IPS-NIHi11 (cell line): ENCODE data around the gene PRSS12.
"Not testable (repeated sequence)": the region's sequence is repeated elsewhere in the genome, so short reads cannot be mapped to it uniquely, and the experiment has no call there.

ENCODE experiments used
- DNase-seq: peaks from one replicate; pipeline ENCODE4 v3.0.0; 2012; ENCODE audit warnings: mixed read lengths, low spot score

PRSS12 gene, protein sequence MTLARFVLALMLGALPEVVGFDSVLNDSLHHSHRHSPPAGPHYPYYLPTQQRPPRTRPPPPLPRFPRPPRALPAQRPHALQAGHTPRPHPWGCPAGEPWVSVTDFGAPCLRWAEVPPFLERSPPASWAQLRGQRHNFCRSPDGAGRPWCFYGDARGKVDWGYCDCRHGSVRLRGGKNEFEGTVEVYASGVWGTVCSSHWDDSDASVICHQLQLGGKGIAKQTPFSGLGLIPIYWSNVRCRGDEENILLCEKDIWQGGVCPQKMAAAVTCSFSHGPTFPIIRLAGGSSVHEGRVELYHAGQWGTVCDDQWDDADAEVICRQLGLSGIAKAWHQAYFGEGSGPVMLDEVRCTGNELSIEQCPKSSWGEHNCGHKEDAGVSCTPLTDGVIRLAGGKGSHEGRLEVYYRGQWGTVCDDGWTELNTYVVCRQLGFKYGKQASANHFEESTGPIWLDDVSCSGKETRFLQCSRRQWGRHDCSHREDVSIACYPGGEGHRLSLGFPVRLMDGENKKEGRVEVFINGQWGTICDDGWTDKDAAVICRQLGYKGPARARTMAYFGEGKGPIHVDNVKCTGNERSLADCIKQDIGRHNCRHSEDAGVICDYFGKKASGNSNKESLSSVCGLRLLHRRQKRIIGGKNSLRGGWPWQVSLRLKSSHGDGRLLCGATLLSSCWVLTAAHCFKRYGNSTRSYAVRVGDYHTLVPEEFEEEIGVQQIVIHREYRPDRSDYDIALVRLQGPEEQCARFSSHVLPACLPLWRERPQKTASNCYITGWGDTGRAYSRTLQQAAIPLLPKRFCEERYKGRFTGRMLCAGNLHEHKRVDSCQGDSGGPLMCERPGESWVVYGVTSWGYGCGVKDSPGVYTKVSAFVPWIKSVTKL

DNA sequence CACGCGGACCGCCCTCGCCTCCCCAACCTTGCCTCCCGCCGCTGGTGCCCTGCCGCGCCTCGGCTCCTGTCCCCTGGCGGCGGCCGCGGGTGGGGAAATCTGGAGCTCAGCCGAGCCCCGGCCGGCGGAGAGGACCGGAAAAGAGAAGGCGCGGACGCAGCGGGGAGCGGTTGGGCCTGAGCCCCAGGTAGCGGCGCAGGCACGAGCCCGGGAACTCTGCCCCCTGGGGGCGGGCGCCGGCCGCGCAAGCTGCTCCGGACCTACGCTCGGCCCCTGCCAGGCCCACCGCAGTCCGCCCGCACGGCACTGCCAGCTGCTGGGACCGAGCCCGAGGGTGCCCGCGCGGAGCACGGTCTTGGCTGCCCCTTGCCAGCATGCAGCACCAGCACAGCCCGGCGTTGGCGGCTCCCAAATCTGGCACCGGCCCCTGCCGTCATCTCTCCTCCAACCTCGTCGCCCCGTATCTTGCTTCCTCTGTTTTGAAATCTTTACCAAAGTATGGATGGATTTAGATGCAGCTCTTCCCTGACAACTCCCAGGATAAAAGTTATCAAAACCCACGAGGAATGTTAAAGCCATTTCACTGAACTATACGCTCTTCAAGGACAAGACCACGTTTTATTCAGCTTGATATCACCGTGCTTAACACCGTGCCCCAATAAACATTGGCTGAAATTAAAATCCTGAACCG lies at the start of gene PRSS12:
Gene PRSS12, minus strand, starts transcription at position 161 of the 691 bp plus-strand sequence. CDS start 283 bp downstream, outside the sequence.
- peak; percentile 89 for DNase-seq

DNA sequence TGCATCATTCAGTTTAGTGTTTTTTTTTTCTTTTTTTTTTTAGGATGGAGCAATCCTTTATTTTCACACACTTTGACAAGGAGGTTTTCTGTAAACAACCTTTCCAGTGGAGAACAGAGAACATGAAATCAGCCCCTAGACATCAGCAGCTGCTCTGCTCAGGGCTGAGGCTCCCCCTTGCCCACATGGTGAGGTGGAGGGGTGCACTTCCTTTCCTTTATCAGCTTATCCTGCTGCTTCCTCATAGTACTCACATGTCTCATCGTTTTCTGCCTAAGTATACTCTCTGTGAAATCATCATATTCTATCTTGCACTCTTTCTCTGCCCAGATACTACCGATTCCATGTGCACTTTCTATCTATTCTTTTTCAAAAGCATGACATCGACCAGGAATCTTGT lies 47.6 kb upstream of the PRSS12 start:
- no peak for DNase-seq

DNA sequence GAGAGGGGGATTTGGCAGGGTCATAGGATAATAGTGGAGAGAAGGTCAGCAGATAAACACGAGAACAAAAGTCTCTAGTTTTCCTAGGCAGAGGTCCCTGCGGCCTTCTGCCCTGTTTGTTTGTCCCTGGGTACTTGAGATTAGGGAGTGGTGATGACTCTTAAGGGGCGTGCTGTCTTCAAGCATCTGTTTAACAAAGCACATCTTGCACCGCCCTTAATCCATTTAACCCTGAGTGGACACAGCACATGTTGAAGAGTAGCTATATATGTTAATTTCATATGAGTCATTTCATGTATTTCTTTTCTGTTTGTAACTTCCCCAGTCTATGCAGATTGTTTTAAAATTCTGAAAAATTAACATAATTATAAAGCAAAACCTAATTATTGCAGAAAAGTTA lies 47.1 kb upstream of the PRSS12 start:
- DNase-seq: peak; percentile 17

DNA sequence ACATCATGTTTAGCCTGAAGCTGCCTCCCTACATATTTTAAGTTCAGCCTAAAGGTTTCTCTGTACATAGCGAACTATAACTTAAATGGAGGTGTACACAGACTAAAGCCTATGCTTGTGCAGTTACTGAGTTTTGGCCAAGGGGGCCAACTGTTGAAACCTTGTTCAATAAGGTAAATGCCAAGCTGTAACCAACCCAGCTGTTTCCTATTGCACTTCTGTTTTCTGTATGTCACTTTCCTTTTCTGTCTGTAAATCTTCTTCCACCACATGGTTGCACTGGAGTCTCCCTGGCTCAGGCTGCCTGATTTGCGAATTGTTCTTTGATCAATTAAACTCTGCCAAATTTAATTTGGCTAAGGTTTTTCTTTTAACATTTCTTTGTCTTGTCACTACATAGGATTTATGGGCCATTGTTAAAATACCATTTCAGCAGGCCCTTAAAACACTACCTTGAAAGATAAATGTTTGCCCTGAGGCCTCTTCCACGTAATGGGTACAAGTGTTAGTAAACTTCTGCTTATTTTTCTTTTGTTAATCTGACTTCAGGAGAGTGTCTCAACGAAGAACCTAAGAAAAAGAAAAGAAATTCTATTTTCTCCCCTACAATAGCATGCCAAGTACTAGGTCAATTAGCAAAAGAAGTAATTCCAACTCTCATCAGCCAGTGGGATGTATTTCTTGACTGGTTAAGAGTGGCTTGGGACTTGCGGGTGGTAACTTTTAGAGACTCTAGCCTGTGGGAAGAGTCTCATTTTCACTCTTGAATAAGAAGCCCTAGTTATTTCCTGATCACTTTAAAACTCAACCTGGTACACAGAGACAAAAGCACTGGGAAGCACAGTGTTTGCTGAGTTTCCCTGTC lies 45.7 kb upstream of the PRSS12 start:
- DNase-seq: no peak

DNA sequence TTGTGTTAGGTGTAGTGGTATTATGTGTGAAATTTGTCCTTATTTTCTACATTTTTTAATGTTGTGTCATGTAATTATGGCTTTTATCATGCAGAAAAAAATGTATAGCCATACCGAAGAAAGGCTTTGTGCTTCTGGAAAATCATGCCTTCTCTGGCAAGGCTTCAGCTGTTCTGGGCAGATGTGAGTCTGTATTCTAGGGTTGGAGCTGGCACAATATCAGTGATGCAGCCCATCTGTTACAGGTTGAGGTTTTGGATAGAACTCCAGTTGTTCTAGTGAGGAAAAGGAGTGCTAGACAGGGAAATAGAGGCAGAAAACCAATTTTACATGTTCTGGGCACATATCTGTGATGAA lies 44.8 kb upstream of the PRSS12 start:
- no peak for DNase-seq

DNA sequence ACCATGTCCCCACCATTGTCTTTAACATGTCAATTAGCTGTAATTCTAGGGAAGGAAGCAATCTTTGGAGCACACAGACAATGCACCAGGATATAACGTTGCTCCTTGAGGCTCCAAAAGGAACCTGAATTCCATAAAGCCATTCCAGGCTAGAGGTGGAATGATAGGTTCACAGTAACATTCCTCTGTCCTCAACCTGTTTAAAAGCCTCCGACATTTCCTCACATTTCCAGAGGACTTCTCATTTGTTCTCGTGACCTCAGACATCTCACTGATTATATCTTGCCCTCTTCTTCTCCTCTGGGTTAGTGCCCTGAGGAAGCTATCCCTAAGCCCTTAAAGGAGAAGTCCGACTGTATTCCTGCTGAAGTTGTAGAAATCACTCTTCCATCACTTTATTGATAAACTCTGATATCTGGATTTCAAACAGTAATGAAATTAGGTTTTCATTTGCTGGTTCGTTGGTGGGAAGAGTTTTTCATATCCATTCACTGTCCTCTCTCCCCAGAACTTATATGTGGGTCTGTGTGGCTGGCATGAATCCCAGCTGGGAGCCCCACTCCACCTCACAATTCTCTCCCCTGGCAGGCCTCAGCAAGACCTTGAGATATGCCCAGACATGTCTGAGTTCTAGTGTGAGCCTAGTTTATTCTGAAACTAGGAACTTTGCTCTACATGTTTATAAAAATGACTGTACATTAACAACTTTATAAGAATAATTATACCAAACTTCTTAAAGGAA lies 44.2 kb upstream of the PRSS12 start:
- no peak for DNase-seq

DNA sequence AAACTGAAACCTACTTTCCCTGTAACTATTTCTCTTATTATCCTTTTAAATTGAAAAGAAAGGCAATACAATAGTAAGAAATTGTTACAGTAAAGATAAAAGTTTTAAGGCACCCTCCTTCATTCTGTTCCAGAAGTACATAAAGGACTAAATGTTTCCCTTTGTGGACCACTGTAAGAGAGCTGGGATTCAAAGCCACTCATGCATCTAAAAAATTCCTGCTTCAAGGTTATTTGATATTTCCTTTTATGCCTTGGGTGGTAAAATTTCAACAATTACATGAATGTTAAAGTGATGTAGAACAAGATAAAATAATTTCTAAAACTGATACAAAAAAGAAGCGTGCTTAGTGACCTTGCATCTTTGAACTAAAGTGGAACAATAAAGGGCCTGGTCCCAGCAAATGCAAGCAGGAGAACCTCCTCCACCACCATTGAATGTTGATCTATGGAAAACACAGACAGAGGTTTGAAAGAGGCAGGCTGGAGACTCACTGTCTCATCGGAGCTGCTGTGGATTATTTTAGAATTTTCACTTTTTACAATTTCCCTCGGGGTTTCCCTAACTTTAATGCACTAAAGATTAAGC lies 42.3 kb upstream of the PRSS12 start:
- no peak for DNase-seq

DNA sequence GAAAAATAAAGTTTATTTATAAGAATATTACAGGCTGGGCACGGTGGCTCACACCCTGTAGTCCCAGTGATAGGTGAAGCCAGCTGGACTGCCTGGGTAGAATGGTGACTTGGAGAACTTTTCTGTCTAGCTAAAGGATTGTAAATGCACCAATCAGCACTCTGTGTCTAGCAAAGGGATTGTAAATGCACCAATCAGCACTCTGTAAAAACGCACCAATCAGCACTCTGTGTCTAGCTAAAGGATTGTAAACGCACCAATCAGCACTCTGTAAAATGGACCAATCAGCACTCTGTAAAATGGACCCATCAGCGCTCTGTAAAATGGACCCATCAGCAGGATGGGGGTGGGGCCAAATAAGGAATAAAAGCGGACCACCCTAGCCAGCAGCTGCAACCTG lies 39.7 kb upstream of the PRSS12 start:
- DNase-seq: not testable (repeated sequence)

DNA sequence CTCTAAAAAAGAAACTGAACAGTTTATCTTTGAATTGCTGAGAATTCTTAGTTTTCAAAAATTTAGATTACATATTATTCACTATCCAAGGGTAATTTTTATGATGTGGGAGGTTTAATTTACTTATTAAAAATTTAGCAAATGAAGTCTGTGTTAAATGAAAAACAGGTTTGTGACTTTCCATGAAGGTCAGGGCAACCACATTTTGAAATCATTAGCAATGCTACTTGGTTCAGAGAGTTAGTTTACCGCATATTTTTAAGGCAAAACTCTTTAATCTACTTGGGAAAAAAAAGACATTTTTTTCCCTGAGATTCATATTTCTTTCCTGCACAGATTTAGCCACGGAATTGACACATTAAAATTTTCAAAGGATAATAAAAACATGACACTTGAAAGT lies 37.3 kb upstream of the PRSS12 start:
- no peak for DNase-seq

DNA sequence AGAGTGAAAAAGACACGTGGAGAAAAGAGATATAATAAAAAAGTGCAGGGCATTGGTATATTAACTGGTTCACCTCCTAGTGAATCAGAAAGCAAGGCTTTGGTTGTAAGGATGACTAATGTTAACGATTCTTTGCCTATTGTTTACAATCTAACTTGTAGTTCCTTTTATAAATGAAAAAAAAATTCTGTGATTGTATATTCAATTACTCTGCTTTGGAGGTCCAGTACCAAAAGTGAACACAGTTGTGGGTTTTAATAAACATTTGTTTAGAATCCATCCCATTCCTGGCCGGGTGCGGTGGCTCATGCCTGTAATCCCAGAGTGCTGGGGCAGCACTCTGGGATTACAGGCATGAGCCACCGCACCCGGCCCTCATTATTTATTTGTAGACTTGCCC lies 36.9 kb upstream of the PRSS12 start:
- no peak for DNase-seq

DNA sequence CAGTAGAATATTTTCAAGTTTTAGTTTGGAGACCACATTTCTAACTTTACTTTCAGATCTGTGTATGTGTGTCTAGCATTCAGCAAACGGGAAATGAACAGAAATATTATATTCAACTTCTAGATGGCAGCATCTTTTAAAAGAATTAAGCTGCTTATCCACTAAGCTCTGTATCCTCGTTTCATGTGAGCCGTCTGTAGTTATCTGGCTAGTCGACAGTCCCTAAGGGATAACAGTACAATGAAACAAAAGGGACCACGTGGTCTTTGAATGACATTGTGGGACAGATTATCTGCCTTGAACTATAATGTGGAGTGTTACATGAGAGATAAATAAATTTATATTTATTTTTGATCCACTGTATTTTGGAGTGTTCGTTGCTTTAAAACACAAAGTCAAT lies 35.8 kb upstream of the PRSS12 start:
- DNase-seq: no peak

DNA sequence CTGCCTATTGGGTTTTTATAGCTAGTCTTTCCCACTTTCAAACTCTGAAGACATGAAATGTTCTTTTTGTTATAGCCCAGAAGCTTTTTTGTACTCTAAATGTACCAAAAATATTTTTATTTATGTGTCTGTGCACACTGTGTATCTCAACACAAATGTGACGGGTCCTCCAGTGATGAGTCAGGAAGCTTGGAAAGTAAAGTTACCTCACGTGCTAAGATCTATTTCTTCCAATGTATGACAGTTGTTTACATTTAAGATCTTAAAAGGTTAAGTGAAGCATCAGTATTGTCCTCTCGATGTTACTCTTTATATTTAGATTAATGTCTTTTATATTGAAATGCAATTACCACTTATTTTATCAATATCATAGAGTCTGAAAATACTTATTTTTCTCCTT lies 29.1 kb upstream of the PRSS12 start:
- DNase-seq: no peak

DNA sequence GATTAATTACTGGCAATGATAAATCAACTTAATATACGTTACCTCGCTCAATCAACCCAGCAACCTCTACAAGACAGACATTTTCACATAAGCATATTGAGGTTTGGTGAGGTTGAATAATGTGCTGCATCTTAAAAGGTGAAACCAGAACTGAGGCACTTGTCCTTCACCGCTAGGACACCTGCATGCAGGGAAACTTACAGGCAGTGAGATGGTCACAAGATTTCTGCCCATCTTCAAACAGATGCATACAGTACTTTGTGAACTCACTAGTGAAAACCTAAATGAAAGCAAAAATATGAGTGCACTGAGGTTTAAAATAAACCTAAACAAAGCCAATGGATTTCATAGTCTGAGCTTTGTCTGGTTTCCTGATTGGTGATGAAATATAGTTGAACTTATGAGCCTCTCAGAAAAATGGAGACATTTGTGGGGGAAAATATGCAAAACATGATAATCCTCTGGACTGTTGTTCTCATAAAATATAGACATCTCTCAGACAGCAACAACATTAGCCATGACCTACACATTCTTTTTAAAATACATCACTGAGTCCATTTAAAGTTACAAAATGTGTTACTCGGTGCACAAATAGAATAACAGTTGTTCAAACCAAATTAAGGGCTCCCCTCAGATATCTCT lies 20.9 kb upstream of the PRSS12 start:
- DNase-seq: no peak

DNA sequence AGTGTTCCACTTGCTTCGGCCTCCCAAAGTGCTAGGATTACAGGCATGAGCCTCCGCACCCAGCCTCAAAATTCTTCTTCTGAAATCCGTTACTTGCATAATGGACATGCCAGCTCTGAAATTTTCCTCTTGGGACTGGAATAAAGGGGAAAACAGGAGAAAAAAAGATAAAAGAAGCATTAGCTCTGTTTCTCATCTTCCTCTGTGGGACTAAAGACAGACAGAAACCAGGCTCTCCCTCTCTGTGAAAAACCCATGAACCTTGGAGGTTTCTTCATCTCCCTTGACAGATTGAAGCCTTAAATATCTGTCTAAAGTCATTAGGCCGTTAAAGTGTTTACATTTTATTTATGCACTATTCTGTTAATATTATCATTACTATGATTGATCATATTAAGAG lies 19.4 kb upstream of the PRSS12 start:
- no peak for DNase-seq

DNA sequence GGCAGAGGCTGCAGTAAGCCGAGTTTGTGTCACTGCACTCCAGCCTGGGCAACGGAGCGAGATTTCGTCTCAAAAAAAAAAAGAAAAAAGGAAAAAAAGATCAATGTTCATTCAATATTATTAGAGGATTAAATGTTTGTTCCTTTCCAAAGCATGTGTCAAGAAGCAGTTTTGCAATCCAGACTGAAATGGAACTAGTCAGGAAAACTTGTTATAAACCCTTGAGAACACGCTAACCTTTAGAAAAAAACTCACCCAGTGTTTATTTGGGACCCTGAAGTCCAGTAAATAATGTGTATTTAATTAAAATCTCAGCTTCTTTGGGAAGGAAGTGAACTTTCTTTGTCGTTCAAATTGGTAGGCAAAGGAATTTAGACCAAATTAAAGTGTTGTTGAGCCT lies 16.4 kb upstream of the PRSS12 start:
- DNase-seq: no peak

DNA sequence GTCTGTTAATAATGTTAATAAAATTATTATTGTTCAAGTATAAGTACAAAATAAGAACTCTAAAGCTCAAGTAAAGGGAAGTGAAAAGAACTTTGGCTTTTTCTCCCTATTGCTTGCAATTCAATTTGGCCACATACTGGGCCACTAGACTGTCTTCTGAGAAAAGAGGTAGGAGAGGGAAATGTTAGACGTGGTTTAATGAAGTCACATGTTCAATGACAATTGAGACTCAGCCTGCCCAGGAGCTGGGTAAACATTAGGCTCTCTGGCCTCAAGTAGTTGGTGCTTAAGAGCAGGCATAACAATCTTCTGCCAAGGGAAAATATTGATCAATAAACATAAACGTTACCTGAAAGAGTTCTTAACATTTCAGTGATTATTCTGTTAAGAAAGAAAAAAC lies 15.1 kb upstream of the PRSS12 start:
- no peak for DNase-seq

DNA sequence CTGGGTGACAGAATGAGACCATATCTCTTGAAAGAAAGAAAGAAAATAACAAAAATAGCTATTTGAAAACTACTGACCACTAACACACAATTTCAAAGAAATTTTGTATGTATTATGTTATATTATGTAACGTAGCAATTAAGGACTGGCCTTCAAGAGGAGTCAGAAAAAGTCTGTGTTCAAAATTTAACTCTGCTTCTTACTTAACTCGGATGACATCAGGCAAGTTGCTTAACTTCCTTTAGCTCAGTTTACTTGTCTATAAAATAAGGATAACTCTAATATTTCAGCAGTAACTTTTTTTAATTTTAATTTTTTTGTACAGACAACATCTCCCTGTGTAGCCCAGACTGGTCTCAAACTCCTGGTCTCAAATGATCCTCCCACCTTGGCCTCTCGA lies 14.6 kb upstream of the PRSS12 start:
- no peak for DNase-seq

DNA sequence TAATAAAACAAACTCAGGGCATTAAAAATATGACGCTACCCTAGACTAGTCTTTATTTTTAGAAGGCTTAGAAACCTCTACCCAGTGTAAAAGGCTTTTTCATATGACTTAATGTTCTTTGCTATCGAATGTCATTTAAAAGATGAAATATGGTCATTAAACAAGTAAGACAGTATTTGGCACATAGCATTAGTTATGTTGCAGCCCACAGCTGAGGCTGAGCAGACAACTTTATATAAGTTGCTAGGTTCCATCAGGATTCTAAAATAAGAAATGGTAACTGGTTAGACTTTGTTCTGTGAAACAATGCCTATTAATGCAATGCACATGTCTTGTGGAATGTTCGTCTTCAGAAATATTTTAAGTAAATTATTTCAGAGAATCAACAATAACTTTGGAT lies 10.4 kb upstream of the PRSS12 start:
- DNase-seq: no peak

DNA sequence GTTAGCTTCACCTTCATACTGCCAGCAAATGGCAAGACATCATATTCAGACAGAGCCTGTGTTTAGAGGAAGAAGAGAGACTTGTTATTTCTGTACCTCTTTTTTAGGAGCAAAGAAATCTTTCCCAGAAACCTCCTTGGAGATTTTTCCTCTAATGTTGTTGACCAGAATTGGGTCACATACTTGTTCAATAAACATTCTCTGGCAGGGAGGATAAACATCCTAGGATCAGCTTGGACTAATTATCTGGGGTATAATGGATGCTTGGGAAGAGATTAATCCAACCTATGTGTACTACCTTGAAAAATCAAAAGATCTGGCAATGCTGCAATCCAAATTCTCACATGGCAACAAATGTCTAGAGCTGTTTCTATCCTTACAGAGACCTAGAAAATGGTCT lies 8.4 kb upstream of the PRSS12 start:
- no peak for DNase-seq

DNA sequence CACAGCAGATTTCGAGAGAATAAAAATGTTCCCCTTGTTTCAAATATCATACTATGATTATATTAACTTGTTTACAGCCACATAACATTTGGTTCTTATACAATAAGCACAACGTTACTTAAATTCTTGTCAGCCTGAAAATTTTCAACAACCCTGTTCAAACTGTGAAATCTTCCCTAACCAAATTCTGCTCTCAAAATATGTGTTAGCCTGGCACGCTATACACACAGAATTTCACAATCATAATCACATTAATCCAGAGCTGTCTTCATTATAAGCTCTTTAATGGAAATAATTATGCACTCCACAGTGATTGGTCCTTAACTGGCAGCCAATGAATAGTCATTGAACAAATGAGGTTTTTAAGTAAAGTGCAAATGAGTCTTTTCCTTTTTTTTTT lies 7.3 kb upstream of the PRSS12 start:
- no peak for DNase-seq
